Spinal cord (tissue), 4 donors: Measurements from ENCODE around the gene PTPN3. TPM values are rescaled to one million over a fixed set of nuclear protein-coding genes. Genes with fewer than 3 reads are reported as not detected.

Source experiments
- polyA plus RNA-seq, 2 donors: library from polyadenylated mRNA; unstranded; fragments of 120-200 nt; gene quantifications; one replicate each; pipeline ENCODE4 v1.2.1, GENCODE V29; 2013; ENCODE audit not compliant: insufficient read length in 2 of 2
- small RNA-seq: library from RNA; depleted of rRNA; stranded (forward); fragments of <200 nt; gene quantifications from one replicate; pipeline ENCODE3, GENCODE V24; 2014; ENCODE audit warnings: low replicate concordance
- total RNA-seq, 2 donors: library from RNA; depleted of rRNA in 1 of 2; stranded (reverse); fragments of 120-200 nt in 1 of 2; fragments of >200 nt in 1 of 2; gene quantifications; one replicate each; pipeline versions ENCODE4 v1.2.3 to v1.2.4, GENCODE V29; 2013 to 2014

The PTPN3 gene
- total and polyA plus RNA-seq, 4 donors = 2.3 to 8.1 (median 7.1) TPM

Small RNA genes lying within 50 kb of the gene (small RNA-seq; reads per million reads assigned to genes)
- gene MIR3927 = not detected

Other genes starting within 250 kb of the PTPN3 start
- gene EPB41L4B, start 177.2 kb downstream of the PTPN3 start, total RNA-seq = 10 to 100 TPM; 12.2 to 21.8 TPM
- 10 to 100 TPM; 39.3 to 42.8 TPM for gene EPB41L4B, start 177.2 kb downstream of the PTPN3 start, polyA plus RNA-seq